HG02870 (cell line): ENCODE measurements around the gene IFNA7.
"Not testable (repeated sequence)": the region's sequence is repeated elsewhere in the genome, so short reads cannot be mapped to it uniquely, and the experiment has no call there.

Source experiments
- ATAC-seq: cut with Tn5 transposase; IDR thresholded peaks from one replicate; pipeline ENCODE4 v1.9.1; 2021; ENCODE audit warnings: mild to moderate bottlenecking, moderate library complexity; ENCODE audit not compliant: unreplicated experiment

IFNA7 gene

DNA sequence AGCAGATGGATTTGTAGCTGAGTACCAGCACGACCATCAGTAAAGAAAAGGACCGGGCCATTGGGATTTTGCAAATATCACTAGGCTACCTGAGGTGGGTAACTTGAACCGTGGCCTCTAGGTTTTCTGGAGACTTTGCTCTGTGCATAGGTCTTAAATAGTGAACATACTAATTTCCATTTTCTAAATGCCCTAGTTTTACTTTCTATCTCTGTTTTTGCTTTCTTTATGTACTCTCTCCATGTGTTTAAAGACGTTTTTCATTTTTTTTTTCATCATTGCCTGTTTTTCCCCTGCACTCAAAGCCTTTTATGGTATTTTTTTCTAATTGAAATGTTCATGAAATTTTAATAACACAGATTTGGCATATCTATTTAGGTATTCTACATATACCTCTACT lies at the start of gene IFNA7:
TSS of gene IFNA7 (minus strand) at position 101 of the 400 bp plus-strand sequence. CDS start at position 61, 40 bp downstream.
- ATAC-seq: not testable (repeated sequence)

DNA sequence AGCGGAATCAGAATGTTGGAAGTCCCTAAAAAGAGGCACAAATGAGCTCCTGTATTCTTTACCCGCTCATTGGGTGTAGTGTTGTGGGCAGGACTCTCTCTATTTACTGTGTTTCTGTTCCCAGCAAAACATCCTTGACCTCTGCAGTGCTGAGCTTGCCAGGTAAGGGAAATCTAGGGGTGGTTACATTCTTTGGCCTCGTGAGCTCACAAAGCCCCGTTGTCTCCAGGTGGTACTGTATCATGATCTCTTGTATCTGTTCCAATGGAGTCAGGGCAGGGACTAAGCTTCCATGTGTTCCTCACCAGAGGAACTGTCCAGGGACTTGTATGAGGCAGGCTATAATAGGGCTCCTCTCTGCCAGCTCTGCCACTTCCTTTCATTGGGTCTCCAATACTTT lies 49.6 kb upstream of the IFNA7 start:
- no peak for ATAC-seq

DNA sequence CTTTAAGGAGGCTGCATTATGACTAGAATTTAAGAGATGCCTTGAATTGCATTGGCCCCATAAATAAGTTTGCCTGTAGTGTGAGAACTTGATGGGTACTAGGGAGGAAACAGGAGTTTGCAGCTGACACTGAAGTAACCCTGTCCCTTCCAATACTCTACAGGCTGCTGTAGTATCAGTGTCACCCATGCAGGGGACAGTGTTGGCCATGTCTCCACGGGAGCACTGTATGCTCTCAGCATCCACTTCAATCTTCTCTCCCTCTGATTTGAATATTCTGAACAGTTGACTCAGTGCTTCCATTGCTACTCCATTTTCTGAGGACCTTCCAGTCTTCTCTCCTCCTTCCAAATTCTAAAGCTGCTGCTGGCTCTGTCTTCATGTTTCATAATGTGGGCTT lies 49.2 kb upstream of the IFNA7 start:
- no peak for ATAC-seq

DNA sequence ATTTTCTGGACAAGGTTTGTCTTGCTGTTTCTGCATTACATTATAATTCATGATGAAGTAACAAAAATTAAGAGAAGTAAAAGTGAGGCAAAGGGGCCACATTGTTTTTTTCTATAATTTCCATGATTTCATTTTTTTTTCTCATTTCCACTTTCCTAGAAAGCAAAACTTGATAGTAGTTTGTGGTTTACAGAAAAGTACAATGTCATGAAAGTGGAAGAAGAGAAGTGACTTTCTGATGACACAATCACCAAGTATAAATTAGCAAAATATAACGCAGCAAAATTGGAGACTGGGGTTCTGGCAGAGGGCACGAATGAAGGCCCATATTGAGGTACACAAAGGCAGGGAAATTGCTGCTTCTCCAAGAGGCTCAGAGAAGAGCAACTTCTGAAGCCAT lies 42.8 kb upstream of the IFNA7 start:
- ATAC-seq: no peak

DNA sequence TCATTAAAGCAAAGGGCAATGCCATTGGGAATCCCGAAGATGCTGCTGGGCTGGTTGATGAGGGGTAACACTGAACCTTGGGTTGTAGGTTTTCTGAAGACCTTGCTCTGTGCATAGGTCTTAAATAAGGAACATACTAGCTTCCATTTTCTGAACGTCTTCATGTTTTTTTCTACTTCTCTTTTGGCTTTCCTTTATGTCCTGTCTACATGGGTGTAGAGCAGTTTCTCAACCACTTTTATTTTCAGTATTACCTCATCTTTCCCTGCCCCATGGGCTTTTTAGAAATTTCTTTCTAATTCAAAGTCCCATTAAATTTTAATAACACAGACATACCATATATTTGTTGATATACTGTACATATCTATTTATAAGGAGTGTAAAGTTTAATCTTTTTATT lies 37.9 kb upstream of the IFNA7 start, which contains the start of gene IFNA14:
TSS of gene IFNA14 (minus strand) at position 95 of the 400 bp plus-strand sequence. CDS start at position 25, 70 bp downstream.
- ATAC-seq: no peak

DNA sequence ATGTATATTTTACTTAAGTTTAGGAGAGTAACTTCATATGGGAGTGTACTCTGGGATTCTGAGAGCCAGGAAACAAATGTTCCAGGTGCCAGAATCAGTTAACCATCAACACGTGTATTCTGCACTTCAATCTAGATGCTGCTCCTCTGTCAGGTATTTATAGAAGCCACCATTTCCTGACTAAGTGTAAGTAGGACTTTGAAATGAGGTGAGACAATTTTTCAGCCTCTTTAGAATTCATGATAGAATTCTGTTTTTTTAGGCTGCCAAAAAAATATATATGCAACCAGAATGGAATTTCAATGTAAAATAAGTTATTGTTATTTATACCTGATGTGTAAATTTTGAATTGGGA lies 34.3 kb upstream of the IFNA7 start:
- ATAC-seq: not testable (repeated sequence)

DNA sequence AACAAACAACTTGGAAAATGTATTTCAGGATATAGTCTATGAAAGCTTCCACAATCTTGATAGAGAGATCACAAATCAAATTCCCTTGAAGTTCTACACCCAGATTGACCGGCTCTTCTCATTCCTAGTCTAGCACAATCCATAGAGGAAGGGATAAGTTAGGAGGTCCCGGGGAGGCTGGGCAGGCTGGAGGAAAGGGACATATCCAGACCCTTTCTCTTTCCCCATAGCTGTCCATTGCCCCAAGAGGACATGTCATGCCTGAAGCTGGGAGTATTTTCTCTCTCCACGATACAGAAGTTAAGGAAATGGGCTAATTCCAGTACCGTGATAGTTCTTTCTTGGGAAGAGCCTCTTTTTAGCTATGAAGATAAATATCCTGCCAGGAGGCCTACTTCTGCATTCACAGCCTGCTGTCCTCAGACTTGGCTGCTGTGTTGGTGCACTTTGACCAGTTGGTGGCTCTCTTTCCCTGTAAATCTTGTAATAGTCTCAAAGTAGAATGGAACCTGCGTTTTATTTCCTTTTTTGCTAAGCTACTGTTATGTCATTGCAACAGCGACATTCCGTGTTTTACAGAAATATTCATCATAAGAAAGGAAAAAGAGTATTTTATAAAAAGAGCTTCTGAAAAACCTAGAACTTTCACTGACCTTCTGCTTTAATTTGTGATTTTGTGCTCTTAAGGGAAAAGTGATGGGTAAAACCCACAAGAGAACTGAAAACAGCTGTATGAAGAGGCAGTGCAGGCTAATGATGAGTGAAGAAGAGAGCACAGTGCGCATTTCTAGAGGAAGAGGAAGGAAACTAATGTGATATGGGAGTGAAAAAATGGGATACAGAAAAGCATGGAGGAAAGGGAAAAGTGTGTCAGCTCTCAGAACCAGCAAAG lies 33.7 kb upstream of the IFNA7 start:
- peak; percentile 83 for ATAC-seq

DNA sequence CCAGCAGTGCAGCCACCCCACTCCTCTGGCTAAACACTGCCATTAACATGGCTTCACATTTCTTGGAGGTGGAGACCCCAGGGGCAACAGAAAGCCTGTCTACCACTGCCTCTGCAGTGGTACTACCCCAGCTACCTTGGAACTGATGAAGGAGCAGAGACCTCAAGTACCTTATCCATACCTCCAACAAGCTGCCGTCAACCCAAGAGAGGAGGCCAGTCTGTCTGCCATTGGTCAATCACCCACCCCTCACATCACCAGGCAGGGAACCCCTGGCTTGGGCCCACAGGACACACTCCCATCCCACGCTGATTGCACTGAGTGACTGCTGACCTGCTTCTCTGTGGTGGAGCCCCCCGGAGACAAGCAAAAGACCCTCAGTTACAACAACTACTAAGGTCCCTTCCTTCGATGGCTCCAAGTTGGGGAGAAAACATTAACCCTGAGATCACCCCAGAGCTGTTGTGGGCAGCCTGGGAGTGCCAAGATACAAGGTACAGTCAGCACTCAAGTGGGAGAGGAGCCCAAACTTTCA lies 32.2 kb upstream of the IFNA7 start:
- no peak for ATAC-seq

DNA sequence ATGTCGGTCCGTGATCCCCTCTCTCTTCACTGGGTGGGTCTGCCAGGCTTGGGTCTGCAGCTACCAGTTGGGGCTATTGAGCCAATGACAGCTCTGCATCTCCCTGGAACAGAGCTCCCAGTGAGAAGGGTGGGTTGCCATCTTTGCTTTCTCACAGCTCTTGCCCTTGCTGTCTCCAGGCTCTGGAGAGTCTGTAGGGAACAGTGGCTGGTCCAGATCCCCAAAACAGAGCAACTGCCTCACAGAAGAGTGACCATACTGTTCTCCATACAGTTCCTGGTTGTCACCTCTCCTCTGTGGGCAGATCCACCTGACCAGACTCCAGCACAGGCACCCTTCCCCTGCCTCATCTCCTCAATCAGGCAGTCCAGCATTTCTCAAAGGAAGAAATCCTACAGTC lies 31.3 kb upstream of the IFNA7 start:
- no peak for ATAC-seq

DNA sequence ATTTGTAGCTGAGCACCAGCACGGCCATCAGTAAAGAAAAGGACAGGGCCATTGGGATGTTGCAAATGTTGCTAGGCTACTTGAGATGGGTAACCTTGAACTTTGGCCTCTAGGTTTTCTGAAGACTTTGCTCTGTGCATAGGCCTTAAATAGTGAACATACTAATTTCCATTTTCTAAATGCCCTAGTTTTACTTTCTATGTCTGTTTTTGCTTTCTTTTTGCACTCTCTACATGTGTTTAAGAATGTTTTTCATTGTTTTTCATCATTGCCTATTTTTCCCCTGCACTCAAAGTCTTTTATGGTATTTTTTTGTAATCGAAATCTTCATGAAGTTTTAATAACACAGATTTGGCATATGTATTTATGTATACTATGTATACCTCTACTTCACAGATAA lies 26.1 kb upstream of the IFNA7 start, which contains the start of gene IFNA17:
TSS of gene IFNA17 (minus strand) at position 101 of the 400 bp plus-strand sequence. CDS start at position 52, 49 bp downstream.
- no peak for ATAC-seq

DNA sequence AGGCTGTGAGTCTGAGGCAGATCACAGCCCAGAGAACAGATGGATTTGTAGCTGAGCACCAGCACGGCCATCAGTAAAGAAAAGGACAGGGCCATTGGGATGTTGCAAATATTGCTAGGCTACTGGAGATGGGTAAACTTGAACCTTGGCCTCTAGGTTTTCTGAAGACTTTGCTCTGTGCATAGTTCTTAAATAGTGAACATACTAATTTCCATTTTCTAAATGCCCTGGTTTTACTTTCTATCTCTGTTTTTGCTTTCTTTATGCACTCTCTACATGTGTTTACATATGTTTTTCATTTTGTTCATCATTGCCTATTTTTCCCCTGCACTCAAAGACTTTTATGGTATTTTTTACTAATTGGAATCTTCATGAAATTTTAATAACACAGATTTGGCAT lies 15.2 kb upstream of the IFNA7 start, which contains the start of gene IFNA16:
TSS of gene IFNA16 (minus strand) at position 101 of the 400 bp plus-strand sequence. CDS start at position 95, 6 bp downstream.
- ATAC-seq: not testable (repeated sequence)

DNA sequence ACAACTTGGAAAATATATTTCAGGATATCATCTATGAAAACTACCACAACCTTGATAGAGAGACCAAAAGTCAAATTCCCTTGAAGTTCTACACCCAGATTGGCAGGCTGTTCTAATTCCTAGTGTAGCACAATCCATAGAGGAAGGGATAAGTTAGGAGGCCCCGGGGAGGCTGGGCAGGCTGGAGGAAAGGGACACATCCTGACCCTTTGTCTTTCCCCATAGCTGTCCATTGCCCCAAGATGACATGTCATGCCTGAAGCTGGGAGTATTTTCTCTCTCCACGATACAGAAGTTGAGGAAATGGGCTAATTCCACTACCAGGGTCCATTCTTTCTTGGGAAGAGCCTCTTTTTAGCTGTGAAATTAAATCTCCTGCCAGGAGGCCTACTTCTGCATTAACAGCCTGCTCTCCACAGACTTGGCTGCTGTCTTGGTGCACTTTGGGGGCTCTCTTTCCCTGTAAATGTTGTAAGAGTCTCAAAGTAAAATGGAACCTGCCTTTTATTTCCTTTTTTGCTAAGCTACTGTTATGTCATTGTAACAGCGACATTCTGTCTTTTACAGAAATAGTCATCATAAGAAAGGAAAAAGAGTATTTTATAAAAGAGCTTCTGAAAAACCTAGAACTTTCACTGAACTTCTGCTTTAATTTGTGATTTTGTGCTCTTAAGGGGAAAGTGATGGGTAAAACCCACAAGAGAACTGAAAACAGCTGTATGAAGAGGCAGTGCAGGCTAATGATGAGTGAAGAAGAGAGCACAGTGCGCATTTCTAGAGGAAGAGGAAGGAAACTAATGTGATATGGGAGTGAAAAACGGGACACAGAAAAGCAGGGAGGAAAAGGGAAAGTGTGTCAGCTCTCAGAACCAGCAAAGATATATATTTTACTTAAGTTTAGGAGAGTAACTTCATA lies 11.7 kb upstream of the IFNA7 start:
- peak; percentile 85 for ATAC-seq

DNA sequence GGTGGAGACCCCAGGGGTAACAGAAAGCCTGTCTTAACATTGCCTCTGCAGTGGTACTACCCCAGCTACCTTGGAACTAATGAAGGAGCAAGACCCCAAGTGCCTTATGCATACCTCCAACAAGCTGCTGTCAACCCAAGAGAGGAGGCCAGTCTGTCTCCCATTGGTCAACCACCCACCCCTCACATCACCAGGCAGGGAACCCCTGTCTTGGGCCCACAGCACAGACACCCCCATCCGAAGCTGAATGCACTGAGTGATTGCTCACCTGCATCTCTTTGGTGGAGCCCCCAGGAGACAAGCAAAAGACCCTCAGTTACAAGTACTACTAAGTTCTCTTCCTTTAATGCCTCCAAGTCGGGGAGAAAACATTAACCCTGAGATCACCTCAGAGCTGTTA lies 10.2 kb upstream of the IFNA7 start:
- not testable (repeated sequence) for ATAC-seq

DNA sequence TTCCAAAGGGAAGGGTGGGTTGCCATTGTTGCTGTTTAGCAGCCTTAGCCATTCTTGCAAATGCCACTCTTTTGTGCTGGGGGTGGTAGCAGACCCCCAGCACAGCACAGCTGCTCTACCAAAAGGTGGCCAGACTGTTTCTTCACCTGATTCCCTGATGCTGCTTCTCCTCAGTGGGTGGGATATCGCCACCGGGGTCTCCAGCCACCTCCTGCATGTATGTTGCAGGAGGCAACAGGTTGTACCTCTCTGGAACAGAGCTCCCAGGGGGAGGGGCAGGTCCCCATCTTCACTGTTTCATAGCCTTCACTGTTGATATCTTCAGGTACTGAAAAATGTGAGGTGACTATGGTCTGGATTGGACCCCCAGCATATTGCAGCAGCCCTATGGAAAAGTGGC lies 8.8 kb upstream of the IFNA7 start:
- ATAC-seq: not testable (repeated sequence)

DNA sequence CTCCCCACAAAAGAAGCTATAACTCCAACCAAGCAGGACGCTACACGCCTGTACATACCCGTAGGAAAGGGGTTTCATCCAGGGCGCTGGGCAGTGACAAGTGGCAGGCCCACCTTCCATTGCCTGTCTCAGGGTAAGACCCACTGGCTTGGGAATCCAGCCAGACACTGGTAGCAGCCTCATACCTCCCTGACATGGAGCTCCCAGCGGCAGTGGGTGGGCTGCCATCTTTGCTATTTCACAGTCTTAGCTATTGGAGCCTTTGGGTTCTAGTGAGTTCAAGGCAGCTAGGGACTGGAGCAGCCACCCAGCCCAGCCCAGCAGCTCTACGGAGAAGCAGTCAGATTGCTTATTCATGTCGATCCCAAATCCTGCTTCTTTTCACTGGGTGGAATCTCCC lies 8.3 kb upstream of the IFNA7 start:
- no peak for ATAC-seq

DNA sequence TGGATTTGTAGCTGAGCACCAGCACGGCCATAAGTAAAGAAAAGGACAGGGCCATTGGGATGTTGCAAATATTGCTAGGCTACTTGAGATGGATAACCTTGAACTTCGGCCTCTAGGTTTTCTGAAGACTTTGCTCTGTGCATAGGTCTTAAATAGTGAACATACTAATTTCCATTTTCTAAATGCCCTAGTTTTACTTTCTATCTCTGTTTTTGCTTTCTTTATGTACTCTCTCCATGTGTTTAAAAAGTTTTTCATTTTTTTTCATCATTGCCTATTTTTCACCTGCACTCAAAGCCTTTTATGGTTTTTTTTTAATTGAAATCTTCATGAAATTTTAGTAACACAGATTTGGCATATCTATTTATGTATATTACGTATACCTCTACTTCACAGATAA lies 5.0 kb upstream of the IFNA7 start, which contains the start of gene IFNA10:
TSS of gene IFNA10 (minus strand) at position 101 of the 400 bp plus-strand sequence. CDS start at position 55, 46 bp downstream.
- ATAC-seq: not testable (repeated sequence)

DNA sequence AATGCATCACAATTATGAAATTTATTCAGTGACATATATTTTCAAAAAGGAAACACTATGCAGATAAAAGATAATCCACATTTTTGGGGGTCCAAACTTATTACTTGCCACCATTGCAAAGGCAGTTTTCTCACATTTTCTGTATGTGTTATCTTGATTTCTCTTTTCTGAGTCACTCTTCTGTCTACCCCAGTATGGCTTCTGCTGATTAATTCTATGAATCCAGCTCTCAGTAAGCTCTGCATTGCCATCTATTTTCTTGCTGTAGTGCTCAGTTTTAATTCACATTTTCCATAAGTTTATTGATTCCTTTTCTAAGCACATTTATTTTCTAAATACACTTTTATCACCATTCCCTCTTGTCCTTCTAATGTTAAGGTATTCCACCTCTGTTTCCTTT lies 3.2 kb upstream of the IFNA7 start:
- no peak for ATAC-seq

DNA sequence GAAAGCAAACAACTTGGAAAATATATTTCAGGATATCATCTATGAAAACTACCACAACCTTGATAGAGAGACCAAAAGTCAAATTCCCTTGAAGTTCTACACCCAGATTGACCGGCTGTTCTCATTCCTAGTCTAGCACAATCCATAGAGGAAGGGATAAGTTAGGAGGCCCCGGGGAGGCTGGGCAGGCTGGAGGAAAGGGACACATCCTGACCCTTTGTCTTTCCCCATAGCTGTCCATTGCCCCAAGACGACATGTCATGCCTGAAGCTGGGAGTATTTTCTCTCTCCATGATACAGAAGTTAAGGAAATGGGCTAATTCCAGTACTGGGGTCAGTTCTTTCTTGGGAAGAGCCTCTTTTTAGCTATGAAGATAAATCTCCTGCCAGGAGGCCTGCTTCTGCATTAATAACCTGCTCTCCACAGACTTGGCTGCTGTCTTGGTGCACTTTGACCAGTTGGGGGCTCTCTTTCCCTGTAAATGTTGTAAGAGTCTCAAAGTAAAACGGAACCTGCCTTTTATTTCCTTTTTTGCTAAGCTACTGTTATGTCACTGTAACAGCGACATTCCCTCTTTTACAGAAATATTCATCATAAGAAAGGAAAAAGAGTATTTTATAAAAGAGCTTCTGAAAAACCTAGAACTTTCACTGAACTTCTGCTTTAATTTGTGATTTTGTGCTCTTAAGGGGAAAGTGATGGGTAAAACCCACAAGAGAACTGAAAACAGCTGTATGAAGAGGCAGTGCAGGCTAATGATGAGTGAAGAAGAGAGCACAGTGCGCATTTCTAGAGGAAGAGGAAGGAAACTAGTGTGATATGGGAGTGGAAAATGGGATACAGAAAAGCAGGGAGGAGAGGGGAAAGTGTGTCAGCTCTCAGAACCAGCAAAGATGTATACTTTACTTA lies 6.9 kb downstream of the IFNA7 start:
- ATAC-seq: peak; percentile 93

DNA sequence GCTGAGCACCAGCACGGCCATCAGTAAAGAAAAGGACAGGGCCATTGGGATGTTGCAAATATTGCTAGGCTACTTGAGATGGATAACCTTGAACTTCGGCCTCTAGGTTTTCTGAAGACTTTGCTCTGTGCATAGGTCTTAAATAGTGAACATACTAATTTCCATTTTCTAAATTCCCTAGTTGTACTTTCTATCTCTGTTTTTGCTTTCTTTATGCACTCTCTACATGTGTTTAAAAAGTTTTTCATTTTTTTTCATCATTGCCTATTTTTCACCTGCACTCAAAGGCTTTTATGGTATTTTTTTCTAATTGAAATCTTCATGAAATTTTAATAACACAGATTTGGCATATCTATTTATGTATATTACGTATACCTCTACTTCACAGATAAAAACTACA lies 14.5 kb downstream of the IFNA7 start, which contains the start of gene IFNA4:
TSS of gene IFNA4 (minus strand) at position 101 of the 400 bp plus-strand sequence. CDS start at position 45, 56 bp downstream.
- not testable (repeated sequence) for ATAC-seq
